Coronary artery (tissue), 2 donors: ENCODE measurements around the gene BABAM2.
A peak's percentile ranks its signal among the peaks of the same experiment; 100 is the strongest.

Source experiments
- DNase-seq: peaks from one replicate; pipeline ENCODE4 v3.0.0-alpha.2; 2017; ENCODE audit warnings: low spot score
- H3K27ac ChIP-seq, 2 donors: fragments of 200-600 bp; sonication (generic); one replicate each; pipeline ENCODE4 v1.5.1; 2016 to 2019
- H3K4me3 ChIP-seq: fragments of 200-600 bp; sonication (generic); 2 replicates; pipeline ENCODE4 v1.5.1; 2016; ENCODE audit warnings: mild to moderate bottlenecking, moderate library complexity
- TF ChIP-seq, protein P1 (sequence below): fragments of 200-600 bp; sonication (generic); IDR thresholded peaks from one replicate; pipeline ENCODE4 v1.5.1; 2019; ENCODE audit warnings: antibody characterized with exemption

The BABAM2 gene

GRCh38 chr2:27954771-27955383 lies 64.3 kb downstream of the BABAM2 start:
- peak; percentile 81 for DNase-seq
- H3K27ac ChIP-seq: peak overlapping the region; percentile 64 to 66
- TF ChIP-seq, protein P1, sequence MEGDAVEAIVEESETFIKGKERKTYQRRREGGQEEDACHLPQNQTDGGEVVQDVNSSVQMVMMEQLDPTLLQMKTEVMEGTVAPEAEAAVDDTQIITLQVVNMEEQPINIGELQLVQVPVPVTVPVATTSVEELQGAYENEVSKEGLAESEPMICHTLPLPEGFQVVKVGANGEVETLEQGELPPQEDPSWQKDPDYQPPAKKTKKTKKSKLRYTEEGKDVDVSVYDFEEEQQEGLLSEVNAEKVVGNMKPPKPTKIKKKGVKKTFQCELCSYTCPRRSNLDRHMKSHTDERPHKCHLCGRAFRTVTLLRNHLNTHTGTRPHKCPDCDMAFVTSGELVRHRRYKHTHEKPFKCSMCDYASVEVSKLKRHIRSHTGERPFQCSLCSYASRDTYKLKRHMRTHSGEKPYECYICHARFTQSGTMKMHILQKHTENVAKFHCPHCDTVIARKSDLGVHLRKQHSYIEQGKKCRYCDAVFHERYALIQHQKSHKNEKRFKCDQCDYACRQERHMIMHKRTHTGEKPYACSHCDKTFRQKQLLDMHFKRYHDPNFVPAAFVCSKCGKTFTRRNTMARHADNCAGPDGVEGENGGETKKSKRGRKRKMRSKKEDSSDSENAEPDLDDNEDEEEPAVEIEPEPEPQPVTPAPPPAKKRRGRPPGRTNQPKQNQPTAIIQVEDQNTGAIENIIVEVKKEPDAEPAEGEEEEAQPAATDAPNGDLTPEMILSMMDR: no peak
- H3K4me3 ChIP-seq: no peak overlapping the region

GRCh38 chr2:27955384-27956161 lies 65.0 kb downstream of the BABAM2 start:
- TF ChIP-seq, protein P1: no peak
- Histone ChIP-seq H3K4me3 (no peak overlapping the region), H3K27ac (peak overlapping the region; percentile 64 to 66)
- no peak for DNase-seq

- Histone ChIP-seq H3K27ac (peak overlapping the region in 1 of 2 donors; percentile 3), H3K4me3 (no peak overlapping the region)
- TF ChIP-seq, protein P1: no peak
- DNase-seq: no peak
Observed at GRCh38 chr2:27956888-27957287, 66.4 kb downstream of the BABAM2 start.

- H3K27ac ChIP-seq: no peak overlapping the region
- DNase-seq: no peak
- H3K4me3 ChIP-seq: no peak overlapping the region
- TF ChIP-seq, protein P1: no peak
Observed at GRCh38 chr2:27958711-27959378, 68.3 kb downstream of the BABAM2 start.

GRCh38 chr2:27959496-27959895 lies 69.0 kb downstream of the BABAM2 start:
- TF ChIP-seq, protein P1: no peak
- Histone ChIP-seq H3K27ac (no peak overlapping the region), H3K4me3 (no peak overlapping the region)
- DNase-seq: no peak

- TF ChIP-seq, protein P1: no peak
- peak overlapping the region in 1 of 2 donors; percentile 29 for H3K27ac ChIP-seq
- no peak overlapping the region for H3K4me3 ChIP-seq
- DNase-seq: no peak
Observed at GRCh38 chr2:27960237-27960912, 69.8 kb downstream of the BABAM2 start.
